H9 (cell line): ENCODE data around the gene ARRB1. TPM values are rescaled to one million over a fixed set of nuclear protein-coding genes. Genes with fewer than 3 reads are reported as not detected.

Source experiments
- DNase-seq: peaks from one replicate; pipeline ENCODE4 v3.0.0-alpha.2; 2017
- H2AFZ ChIP-seq: one replicate; pipeline ENCODE4 v1.6.1; 2013; ENCODE audit warnings: mild to moderate bottlenecking, low read length, control low read depth, moderate library complexity
- H2AK5ac ChIP-seq: 2 replicates; pipeline ENCODE4 v1.6.1; 2013; ENCODE audit warnings: low read length, control low read depth, mixed read lengths; ENCODE audit not compliant: insufficient read length
- H2BK120ac ChIP-seq: one replicate; pipeline ENCODE4 v1.6.1; 2013; ENCODE audit warnings: low read depth, mild to moderate bottlenecking, low read length, control low read depth, inconsistent platforms; ENCODE audit not compliant: poor library complexity, severe bottlenecking
- H2BK12ac ChIP-seq: 2 replicates; pipeline ENCODE4 v1.6.1; 2013; ENCODE audit warnings: low read length, control low read depth, mixed read lengths, low read depth; ENCODE audit not compliant: insufficient read length
- H2BK15ac ChIP-seq: 2 replicates; pipeline ENCODE4 v1.6.1; 2013; ENCODE audit warnings: low read depth, low read length, control low read depth
- H2BK20ac ChIP-seq: one replicate; pipeline ENCODE4 v1.6.1; 2013; ENCODE audit warnings: low read depth, mild to moderate bottlenecking, low read length, control low read depth, inconsistent platforms; ENCODE audit not compliant: poor library complexity, severe bottlenecking
- H2BK5ac ChIP-seq: 2 replicates; pipeline ENCODE4 v1.6.1; 2013; ENCODE audit warnings: low read length, control low read depth, mixed read lengths; ENCODE audit not compliant: insufficient read length
- H3K14ac ChIP-seq: 2 replicates; pipeline ENCODE4 v1.6.1; 2013; ENCODE audit warnings: low read length, control low read depth; ENCODE audit not compliant: insufficient read depth
- H3K18ac ChIP-seq: 2 replicates; pipeline ENCODE4 v1.6.1; 2013; ENCODE audit warnings: low read depth, mild to moderate bottlenecking, mixed read lengths, low read length, control low read depth; ENCODE audit not compliant: insufficient read length
- H3K23ac ChIP-seq: 2 replicates; pipeline ENCODE4 v1.6.1; 2013; ENCODE audit warnings: low read length, control low read depth, mixed read lengths, low read depth; ENCODE audit not compliant: insufficient read length
- H3K23me2 ChIP-seq: 2 replicates; pipeline ENCODE4 v1.6.1; 2013; ENCODE audit warnings: low read depth, mild to moderate bottlenecking, mixed read lengths, low read length, control low read depth; ENCODE audit not compliant: insufficient read length, poor library complexity, severe bottlenecking
- H3K27ac ChIP-seq: 2 replicates; pipeline ENCODE4 v1.5.1; 2013; ENCODE audit warnings: low read length, control low read depth, mixed read lengths, low read depth; ENCODE audit not compliant: insufficient read length
- H3K27me3 ChIP-seq: 2 replicates; pipeline ENCODE4 v1.6.1; 2013; ENCODE audit warnings: low read length, control low read depth, inconsistent platforms; ENCODE audit not compliant: insufficient read depth
- H3K4ac ChIP-seq: 2 replicates; pipeline ENCODE4 v1.6.1; 2013; ENCODE audit warnings: low read depth, mild to moderate bottlenecking, control low read depth, inconsistent platforms, low read length, moderate library complexity
- H3K4me1 ChIP-seq: 2 replicates; pipeline ENCODE4 v1.6.1; 2013; ENCODE audit warnings: low read length, control low read depth, inconsistent platforms; ENCODE audit not compliant: insufficient read depth
- H3K4me2 ChIP-seq: 2 replicates; pipeline ENCODE4 v1.6.1; 2013; ENCODE audit warnings: low read length, control low read depth, mixed read lengths; ENCODE audit not compliant: insufficient read length, insufficient read depth
- H3K56ac ChIP-seq: 2 replicates; pipeline ENCODE4 v1.6.1; 2013; ENCODE audit warnings: low read depth, mild to moderate bottlenecking, mixed read lengths, low read length, control low read depth; ENCODE audit not compliant: insufficient read length
- H3K79me1 ChIP-seq: 2 replicates; pipeline ENCODE4 v1.6.1; 2013; ENCODE audit warnings: low read depth, mild to moderate bottlenecking, moderate library complexity, low read length, control low read depth, inconsistent platforms; ENCODE audit not compliant: insufficient read depth, poor library complexity, severe bottlenecking
- H3K79me2 ChIP-seq: 2 replicates; pipeline ENCODE4 v1.6.1; 2013; ENCODE audit warnings: low read length, control low read depth, inconsistent platforms; ENCODE audit not compliant: insufficient read depth
- H3K9ac ChIP-seq: 2 replicates; pipeline ENCODE4 v1.6.1; 2013; ENCODE audit warnings: low read length, control low read depth, mixed read lengths; ENCODE audit not compliant: insufficient read length; ENCODE audit errors: extremely low read depth
- H3K9me3 ChIP-seq: one replicate; pipeline ENCODE4 v1.6.1; 2013; ENCODE audit warnings: low read depth, low read length, inconsistent platforms; ENCODE audit not compliant: control insufficient read depth
- H3T11ph ChIP-seq: one replicate; pipeline ENCODE4 v1.6.1; 2013; ENCODE audit warnings: mild to moderate bottlenecking, low read length, control low read depth, inconsistent platforms
- H4K20me1 ChIP-seq: one replicate; pipeline ENCODE4 v1.6.1; 2013; ENCODE audit not compliant: control insufficient read depth, insufficient read length, insufficient read depth
- H4K5ac ChIP-seq: 2 replicates; pipeline ENCODE4 v1.6.1; 2013; ENCODE audit warnings: low read depth, mild to moderate bottlenecking, mixed read lengths, low read length, control low read depth; ENCODE audit not compliant: insufficient read length
- H4K8ac ChIP-seq: replicated peaks from 2 replicates; pipeline ENCODE4 v1.6.1; 2013; ENCODE audit warnings: low read length, control low read depth, mixed read lengths, low read depth; ENCODE audit not compliant: insufficient read length
- H4K91ac ChIP-seq: 2 replicates; pipeline ENCODE4 v1.6.1; 2013; ENCODE audit warnings: low read depth, mild to moderate bottlenecking, moderate library complexity, mixed read lengths, low read length, control low read depth; ENCODE audit not compliant: insufficient read length
- H3K27ac Mint-ChIP-seq, 3 experiments: 2 replicates in 2 of 3; 3 replicates in 1 of 3; pipeline ENCODE4 v1.8.0; 2020 to 2021; ENCODE audit warnings: mixed read lengths in 3 of 3, mild to moderate bottlenecking in 1 of 3, moderate library complexity in 1 of 3
- H3K27me3 Mint-ChIP-seq: 2 replicates; pipeline ENCODE4 v1.8.0; 2021; ENCODE audit warnings: low read depth, mild to moderate bottlenecking, moderate library complexity, mixed read lengths
- H3K36me3 Mint-ChIP-seq, 3 experiments: 2 replicates in 2 of 3; 3 replicates in 1 of 3; pipeline ENCODE4 v1.8.0; 2020 to 2021; ENCODE audit warnings: low read depth in 3 of 3, mixed read lengths in 3 of 3; ENCODE audit not compliant: insufficient read depth in 1 of 3
- H3K4me1 Mint-ChIP-seq, 2 experiments: 2 replicates each; pipeline ENCODE4 v1.8.0; 2020; ENCODE audit warnings: mixed read lengths in 2 of 2
- H3K4me3 Mint-ChIP-seq, 2 experiments: 2 replicates in 1 of 2; 3 replicates in 1 of 2; pipeline ENCODE4 v1.8.0; 2020 to 2021; ENCODE audit warnings: mild to moderate bottlenecking in 2 of 2, mixed read lengths in 2 of 2, moderate library complexity in 1 of 2
- H3K9me3 Mint-ChIP-seq, 2 experiments: 2 replicates in 1 of 2; 3 replicates in 1 of 2; pipeline ENCODE4 v1.8.0; 2020; ENCODE audit warnings: mild to moderate bottlenecking in 2 of 2, mixed read lengths in 2 of 2, moderate library complexity in 1 of 2
- CTCF ChIP-seq: fragments of 200-600 bp; sonication (generic); conservative IDR thresholded peaks from 3 replicates; pipeline ENCODE4 v1.8.0; 2021; ENCODE audit warnings: antibody characterized with exemption, mild to moderate bottlenecking
- WGBS: extraction: QIAGEN DNeasy Blood & Tissue Kit; methylation state at CpG from one replicate; pipeline ENCODE4 v1.1.7; 2013; ENCODE audit warnings: missing lambda C conversion rate, low lambda C conversion rate, mixed read lengths; ENCODE audit not compliant: insufficient read length; ENCODE audit errors: extremely low coverage; 5-methylcytosine and 5-hydroxymethylcytosine counted together
- total RNA-seq: library from RNA; stranded (reverse); gene quantifications from 2 replicates; pipeline ENCODE4 v1.2.1, GENCODE V29; 2021

Gene ARRB1
- total RNA-seq, 1 experiment from 2014 or later: 20.6 TPM

DNA sequence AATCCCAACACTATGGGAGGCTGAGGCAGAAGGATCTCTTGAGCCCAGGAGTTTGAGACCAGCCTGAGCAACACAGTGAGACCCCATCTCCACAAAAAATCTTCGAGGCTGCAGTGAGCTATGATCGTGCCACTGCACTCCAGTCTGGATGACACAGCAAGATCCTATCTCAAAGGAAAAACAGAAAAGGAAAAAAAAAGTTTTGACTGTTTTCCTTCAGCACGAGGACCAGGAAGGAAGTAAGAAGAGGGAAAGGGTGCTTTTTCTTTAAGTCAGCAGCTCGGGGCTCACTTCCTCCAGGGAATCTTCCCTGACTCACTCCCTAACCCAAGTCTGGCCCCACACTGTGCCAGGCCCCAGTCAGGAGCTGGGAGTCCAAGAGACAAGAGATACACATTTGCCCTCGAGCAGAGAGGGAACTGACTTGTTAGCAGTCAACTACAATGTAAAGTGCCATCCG is 14.2 kb downstream of the ARRB1 start:
- Mint-ChIP-seq H3K36me3 (peaks cover 0 to 2% (median 0%) of the 10 kb centered on the region in 3 experiments; a peak in 1 of 7 replicates), H3K27ac (peak overlapping the region in 1 of 3 experiments; percentile 53; a peak in 3 of 7 replicates), H3K4me1 (peaks cover 40 to 76% of the 10 kb centered on the region in 2 experiments), H3K27me3 (peaks cover 2% of the 10 kb centered on the region), H3K9me3 (0 out of 5 replicates have a peak, but pooled peaks cover 0 to 2% of the 10 kb centered on the region in 2 experiments), H3K4me3 (no peak overlapping the region; a peak in 1 of 5 replicates)
- Histone ChIP-seq H2AK5ac (no peak overlapping the region), H2BK12ac (no peak overlapping the region), H3K14ac (no peak overlapping the region), H3K4ac (no peak overlapping the region), H4K20me1 (no peaks in the 10 kb centered on the region), H2AFZ (no peak overlapping the region), H3K79me2 (no peaks in the 10 kb centered on the region), H3K4me2 (no peak overlapping the region), H3K27me3 (no peaks in the 10 kb centered on the region), H3K27ac (no peak overlapping the region), H3K23me2 (no peaks in the 10 kb centered on the region), H3K18ac (no peak overlapping the region), H3K9me3 (no peaks in the 10 kb centered on the region), H3K9ac (no peak overlapping the region), H2BK20ac (no peak overlapping the region), H3T11ph (no peak overlapping the region), H3K4me1 (peaks cover 10% of the 10 kb centered on the region; the same call in 1 of the 2 replicates), H4K5ac (no peak overlapping the region), H4K91ac (no peak overlapping the region), H2BK120ac (no peak overlapping the region), H3K23ac (no peak overlapping the region), H4K8ac (no peak overlapping the region), H3K79me1 (no peaks in the 10 kb centered on the region), H2BK5ac (no peak overlapping the region), H2BK15ac (no peak overlapping the region), H3K56ac (no peak overlapping the region)
- no peak for DNase-seq
- WGBS: no CpG with 5 or more reads among the region's 6 CpGs
- no peak for TF ChIP-seq CTCF
